HS-5 (cell line): Measurements from ENCODE around the gene TEPSIN.

Experiments
- DNase-seq: peaks from one replicate; pipeline ENCODE4 v3.0.0-alpha.2; 2012; ENCODE audit warnings: low read depth

Gene TEPSIN

GRCh38 chr17:81219476-81220180, 19.2 kb downstream of the TEPSIN start:
- no peak for DNase-seq

- DNase-seq: no peak
Measured at GRCh38 chr17:81218991-81219390, 19.9 kb downstream of the TEPSIN start.

GRCh38 chr17:81218459-81218858, 20.4 kb downstream of the TEPSIN start:
- DNase-seq: no peak

- no peak for DNase-seq
Measured at GRCh38 chr17:81217491-81217890, 21.4 kb downstream of the TEPSIN start.

GRCh38 chr17:81213978-81214377, 24.9 kb downstream of the TEPSIN start:
- no peak for DNase-seq

- no peak for DNase-seq
Measured at GRCh38 chr17:81212365-81212764, 26.5 kb downstream of the TEPSIN start.

GRCh38 chr17:81210868-81211267, 28.0 kb downstream of the TEPSIN start:
- DNase-seq: no peak

- DNase-seq: no peak
Measured at GRCh38 chr17:81210466-81210865, 28.4 kb downstream of the TEPSIN start.

GRCh38 chr17:81209141-81209540, 29.7 kb downstream of the TEPSIN start:
- DNase-seq: no peak

GRCh38 chr17:81208651-81209050, 30.2 kb downstream of the TEPSIN start:
- no peak for DNase-seq

GRCh38 chr17:81207610-81208581, 31.0 kb downstream of the TEPSIN start:
- no peak for DNase-seq

- DNase-seq: no peak
Measured at GRCh38 chr17:81206657-81207056, 32.2 kb downstream of the TEPSIN start.

- DNase-seq: no peak
Measured at GRCh38 chr17:81206166-81206565, 32.7 kb downstream of the TEPSIN start.

GRCh38 chr17:81204578-81204977, 34.3 kb downstream of the TEPSIN start:
- DNase-seq: no peak

GRCh38 chr17:81203136-81203535, 35.7 kb downstream of the TEPSIN start:
- DNase-seq: no peak

GRCh38 chr17:81202318-81202717, 36.5 kb downstream of the TEPSIN start:
- no peak for DNase-seq

- DNase-seq: no peak
Measured at GRCh38 chr17:81200695-81201580, 37.9 kb downstream of the TEPSIN start.

- no peak for DNase-seq
Measured at GRCh38 chr17:81200201-81200600, 38.7 kb downstream of the TEPSIN start.

GRCh38 chr17:81199482-81199830, 39.4 kb downstream of the TEPSIN start:
- DNase-seq: no peak

- no peak for DNase-seq
Measured at GRCh38 chr17:81198826-81199481, 39.9 kb downstream of the TEPSIN start.

GRCh38 chr17:81197831-81198490, 40.9 kb downstream of the TEPSIN start:
- no peak for DNase-seq
